Esophagus squamous epithelium (tissue), 5 donors: ENCODE data around the gene PRR11. TPM values are rescaled to one million over a fixed set of nuclear protein-coding genes. Genes with fewer than 3 reads are reported as not detected.

Experiments used
- DNase-seq: peaks from one replicate; lab custom pipeline; 2025; lab: John Stamatoyannopoulos, UW
- H3K27ac ChIP-seq, 4 donors: fragments of 200-600 bp; sonication (generic); one replicate each; pipeline ENCODE4 v1.5.1; 2016 to 2019; ENCODE audit warnings: mild to moderate bottlenecking in 1 of 4
- H3K27me3 ChIP-seq, 4 donors: fragments of 200-600 bp; sonication (generic); 1 replicate in 3 of 4; 2 replicates in 1 of 4; pipeline versions ENCODE4 v1.5.1 to v1.6.0; 2017 to 2021; ENCODE audit warnings: antibody characterized with exemption in 1 of 4
- H3K36me3 ChIP-seq, 3 donors: fragments of 200-600 bp; sonication (generic); one replicate each; pipeline ENCODE4 v1.5.1; 2016 to 2019
- H3K4me1 ChIP-seq, 3 donors: fragments of 200-600 bp; sonication (generic); one replicate each; pipeline ENCODE4 v1.5.1; 2017 to 2019
- H3K4me3 ChIP-seq, 4 donors: fragments of 200-600 bp; sonication (generic); 1 replicate in 3 of 4; 2 replicates in 1 of 4; pipeline ENCODE4 v1.5.1; 2016 to 2019; ENCODE audit warnings: mild to moderate bottlenecking in 2 of 4, moderate library complexity in 1 of 4
- H3K9me3 ChIP-seq, 3 donors: fragments of 200-600 bp; sonication (generic); one replicate each; pipeline ENCODE4 v1.5.1; 2016 to 2019
- CTCF ChIP-seq, 6 experiments: fragments of 450-650 bp in 4 of 6; fragments of 200-600 bp in 2 of 6; sonication (generic) in 2 of 6; IDR thresholded peaks; one replicate each; pipeline ENCODE4 v1.5.1; 2016 to 2019; ENCODE audit warnings: antibody characterized with exemption in 6 of 6, mild to moderate bottlenecking in 4 of 6, moderate library complexity in 4 of 6
- POLR2A ChIP-seq, 4 donors: fragments of 450-650 bp; IDR thresholded peaks; one replicate each; pipeline ENCODE4 v1.6.1; 2017; ENCODE audit warnings: antibody characterized with exemption in 4 of 4, mild to moderate bottlenecking in 4 of 4, moderate library complexity in 3 of 4
- WGBS, 2 donors: methylation state at CpG; one replicate each; pipeline ENCODE4 v1.1.5; 2018; 5-methylcytosine and 5-hydroxymethylcytosine counted together
- intact Hi-C: fragments of 100-400 bp; cut with DNase I; formaldehyde crosslinking; loops from one replicate; pipeline ENCODE4 v1.15.0; 2022
- total RNA-seq, 4 donors: library from RNA; depleted of rRNA; stranded (reverse); fragments of >200 nt; gene quantifications; one replicate each; pipeline ENCODE4 v1.1.0, GENCODE V29; 2016
- donor health status: DM: yes; HTN: yes; CAD: no.

PRR11 gene
- total RNA-seq, 4 donors from 2014 or later: 5.1 to 13.4 (median 9.5) TPM

DNA sequence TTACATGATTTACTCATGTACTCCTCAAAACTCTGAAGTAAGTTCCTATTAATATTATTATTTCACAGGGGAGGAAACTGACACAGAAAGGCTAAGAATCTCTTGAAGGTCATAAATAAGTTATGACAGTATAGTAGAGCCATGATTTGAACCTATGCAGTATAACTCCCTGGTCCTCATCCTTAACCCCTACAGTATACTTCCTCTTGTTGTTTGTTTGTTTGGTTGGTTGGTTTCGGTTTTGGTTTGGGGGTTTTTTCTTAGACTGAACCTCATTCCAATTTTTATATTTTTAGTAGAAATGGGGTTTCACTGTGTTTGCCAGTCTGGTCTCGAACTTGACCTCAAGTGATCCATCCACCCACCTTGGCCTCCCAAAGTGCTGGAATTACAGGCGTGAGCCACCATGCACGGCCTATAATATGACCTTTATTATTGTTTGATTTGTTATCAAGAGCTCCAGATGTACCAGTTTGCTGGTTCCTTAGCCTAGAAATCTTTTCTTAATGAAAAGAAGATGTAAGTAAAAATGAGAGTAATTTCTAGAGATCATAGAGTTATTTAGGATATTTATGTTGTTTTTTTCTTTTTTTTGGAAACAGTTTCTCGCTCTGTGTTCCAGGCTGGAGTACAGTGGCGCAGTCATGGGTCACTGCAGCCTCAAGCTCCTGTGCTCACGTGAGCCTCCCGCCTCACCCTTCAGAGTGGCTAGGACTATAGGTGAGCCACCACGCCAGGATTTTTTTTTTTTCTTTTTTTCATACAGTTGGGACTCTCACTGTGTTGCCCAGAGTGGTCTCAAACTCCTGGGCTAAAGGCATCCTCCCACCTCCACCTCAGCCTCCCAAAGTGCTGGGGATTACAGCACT is 4.8 kb downstream of the PRR11 start:
- Histone ChIP-seq H3K36me3 (no peaks in the 10 kb centered on the region), H3K9me3 (no peaks in the 10 kb centered on the region), H3K27ac (peak overlapping the region in 1 of 4 donors; percentile 31), H3K4me3 (no peak overlapping the region), H3K27me3 (no peaks in the 10 kb centered on the region), H3K4me1 (peaks cover 4 to 34% (median 7%) of the 10 kb centered on the region in 3 donors)
- 82 to 92% methylated on average over 9 of the region's 9 CpGs for WGBS, 2 donors
- no peak for DNase-seq
- TF ChIP-seq CTCF (IDR thresholded peaks at IDR 0.05): no peak
- intact Hi-C loops: no loop called here

DNA sequence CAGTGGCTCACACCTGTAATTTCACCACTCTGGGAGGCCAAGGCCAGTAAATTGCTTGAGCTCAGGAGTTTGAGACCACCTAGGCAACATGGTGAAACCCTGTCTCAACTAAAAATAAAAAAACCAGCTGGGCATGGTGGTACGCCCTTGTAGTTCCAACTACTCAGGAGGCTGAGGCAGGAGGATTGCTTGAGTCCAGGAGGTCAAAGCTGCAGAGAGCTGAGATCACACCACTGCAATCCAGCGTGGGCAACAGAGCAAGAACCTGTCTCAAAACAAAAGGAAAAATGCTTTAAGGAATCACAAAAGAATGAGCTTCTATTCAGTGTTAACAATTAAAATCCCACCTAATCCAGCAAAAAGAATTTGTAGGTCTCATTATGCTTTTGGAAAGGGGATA is 5.9 kb downstream of the PRR11 start:
- DNase-seq: no peak
- WGBS, 2 donors: 93 to 96% methylated on average over 2 of the region's 2 CpGs
- H3K4me1 ChIP-seq: peaks cover 0 to 25% (median 0%) of the 10 kb centered on the region in 3 donors
- H3K36me3 ChIP-seq: no peaks in the 10 kb centered on the region
- no peak overlapping the region for H3K27ac ChIP-seq
- H3K4me3 ChIP-seq: no peak overlapping the region
- intact Hi-C loops: no loop called here
- no peaks in the 10 kb centered on the region for H3K9me3 ChIP-seq
- TF ChIP-seq CTCF (IDR thresholded peaks at IDR 0.05): no peak
- TF ChIP-seq POLR2A (IDR thresholded peaks at IDR 0.05): no peak
- no peaks in the 10 kb centered on the region for H3K27me3 ChIP-seq

DNA sequence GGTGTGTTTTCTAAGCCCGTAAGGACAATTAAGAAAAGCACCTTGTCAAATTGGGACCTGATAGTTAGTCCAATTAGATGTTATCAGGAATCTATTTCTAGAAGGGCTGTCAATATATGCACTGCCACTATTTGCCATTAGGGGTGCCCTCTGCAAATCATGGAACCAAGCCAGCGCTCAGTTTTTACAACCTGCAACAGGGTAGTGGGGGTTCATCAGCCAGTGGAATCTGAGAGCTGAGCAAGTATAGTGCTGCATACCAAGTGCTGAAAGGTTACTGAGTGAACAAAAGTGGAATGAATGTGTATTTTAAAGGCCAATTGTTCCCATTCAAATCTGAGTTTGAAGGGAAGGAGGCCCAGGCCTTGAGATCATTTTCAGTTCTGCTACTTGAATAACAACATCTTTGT is 10.4 kb downstream of the PRR11 start:
- TF ChIP-seq CTCF (IDR thresholded peaks at IDR 0.05) (peak in 5 of 6 experiments; percentile 17 to 59 (median 54)), POLR2A (IDR thresholded peaks at IDR 0.05) (no peak)
- H3K27ac ChIP-seq: no peak overlapping the region
- intact Hi-C loops: no loop called here
- no peaks in the 10 kb centered on the region for H3K27me3 ChIP-seq
- 61 to 66% methylated on average over 2 of the region's 2 CpGs for WGBS, 2 donors
- peaks cover 0 to 5% (median 0%) of the 10 kb centered on the region in 3 donors for H3K36me3 ChIP-seq
- no peak overlapping the region for H3K4me3 ChIP-seq
- no peaks in the 10 kb centered on the region for H3K4me1 ChIP-seq
- no peak for DNase-seq
- H3K9me3 ChIP-seq: no peaks in the 10 kb centered on the region

DNA sequence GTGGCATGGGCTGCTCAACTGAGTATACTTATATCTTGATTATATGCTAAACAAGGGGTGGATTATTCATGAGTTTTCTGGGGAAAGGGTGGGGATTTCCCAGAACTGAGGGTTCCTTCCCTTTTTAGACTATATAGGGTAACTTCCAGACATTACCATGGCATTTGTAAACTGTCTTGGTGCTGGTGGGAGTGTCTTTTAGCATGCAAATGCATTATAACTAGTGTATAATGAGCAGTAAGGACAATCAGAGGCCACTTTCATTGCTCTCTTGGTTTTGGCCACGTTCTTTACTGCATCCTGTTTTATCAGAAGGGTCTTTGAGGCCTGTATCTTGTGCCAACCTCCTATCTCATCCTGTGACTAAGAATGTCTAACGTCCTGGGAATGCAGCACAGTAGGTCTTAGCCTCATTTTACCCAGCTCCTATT is 12.0 kb downstream of the PRR11 start:
- no peaks in the 10 kb centered on the region for H3K27me3 ChIP-seq
- H3K4me3 ChIP-seq: no peak overlapping the region
- H3K4me1 ChIP-seq: no peaks in the 10 kb centered on the region
- no peak for DNase-seq
- peaks cover 0 to 11% (median 0%) of the 10 kb centered on the region in 3 donors for H3K36me3 ChIP-seq
- intact Hi-C loops: no loop called here
- 69 to 70% methylated on average over 2 of the region's 2 CpGs for WGBS, 2 donors
- TF ChIP-seq CTCF (IDR thresholded peaks at IDR 0.05) (no peak), POLR2A (IDR thresholded peaks at IDR 0.05) (no peak)
- no peaks in the 10 kb centered on the region for H3K9me3 ChIP-seq
- no peak overlapping the region for H3K27ac ChIP-seq

DNA sequence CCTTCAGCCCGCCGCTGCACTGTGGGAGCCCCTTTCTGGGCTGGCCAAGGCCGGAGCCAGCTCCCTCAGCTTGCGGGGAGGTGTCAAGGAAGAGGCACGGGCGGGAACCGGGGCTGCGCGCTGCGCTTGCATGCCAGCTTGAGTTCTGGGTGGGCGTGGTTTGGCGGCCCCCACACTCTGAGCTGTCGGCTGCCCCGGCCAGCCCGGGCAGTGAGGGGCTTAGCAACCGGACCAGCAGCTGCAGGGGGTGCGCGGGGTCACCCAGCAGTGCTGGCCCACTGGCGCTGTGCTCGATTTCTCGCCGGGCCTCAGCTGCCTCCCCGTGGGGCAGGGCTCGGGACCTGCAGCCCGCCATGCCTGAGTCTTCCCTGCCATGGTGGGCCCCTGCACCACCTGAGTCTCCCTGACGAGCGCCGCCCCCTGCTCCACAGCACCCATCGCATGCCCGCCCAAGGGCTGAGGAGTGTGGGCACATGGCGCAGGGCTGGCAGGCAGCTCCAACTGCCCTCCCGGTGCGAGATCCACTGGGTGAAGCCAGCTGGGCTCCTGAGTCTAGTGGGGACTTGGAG is 17.0 kb downstream of the PRR11 start:
- WGBS, 2 donors: 94 to 100% methylated on average over 2 to 6 of the region's 33 CpGs
- no peak for TF ChIP-seq CTCF (IDR thresholded peaks at IDR 0.05)
- no peak for TF ChIP-seq POLR2A (IDR thresholded peaks at IDR 0.05)
- DNase-seq: no peak
- Histone ChIP-seq H3K4me3 (no peak overlapping the region), H3K27ac (no peak overlapping the region), H3K4me1 (no peaks in the 10 kb centered on the region), H3K27me3 (no peaks in the 10 kb centered on the region), H3K9me3 (no peaks in the 10 kb centered on the region), H3K36me3 (peaks cover 0 to 24% (median 0%) of the 10 kb centered on the region in 3 donors)
- intact Hi-C loops: no loop called here
